ENCODE data around the gene PLCB1.
"Not testable (repeated sequence)": the region's sequence is repeated elsewhere in the genome, so short reads cannot be mapped to it uniquely, and the experiment has no call there.

Gene PLCB1

GRCh38 chr20:8589956-8590355 is 457.9 kb downstream of the PLCB1 start:
- TF ChIP-seq POLR2A (IDR thresholded peaks at IDR 0.05; ENCODE audit: low read length) (no peak), GATA1 (IDR thresholded peaks at IDR 0.05; ENCODE audit: low read depth, low read length) (no peak)
- DNase-seq: no peak

DNA sequence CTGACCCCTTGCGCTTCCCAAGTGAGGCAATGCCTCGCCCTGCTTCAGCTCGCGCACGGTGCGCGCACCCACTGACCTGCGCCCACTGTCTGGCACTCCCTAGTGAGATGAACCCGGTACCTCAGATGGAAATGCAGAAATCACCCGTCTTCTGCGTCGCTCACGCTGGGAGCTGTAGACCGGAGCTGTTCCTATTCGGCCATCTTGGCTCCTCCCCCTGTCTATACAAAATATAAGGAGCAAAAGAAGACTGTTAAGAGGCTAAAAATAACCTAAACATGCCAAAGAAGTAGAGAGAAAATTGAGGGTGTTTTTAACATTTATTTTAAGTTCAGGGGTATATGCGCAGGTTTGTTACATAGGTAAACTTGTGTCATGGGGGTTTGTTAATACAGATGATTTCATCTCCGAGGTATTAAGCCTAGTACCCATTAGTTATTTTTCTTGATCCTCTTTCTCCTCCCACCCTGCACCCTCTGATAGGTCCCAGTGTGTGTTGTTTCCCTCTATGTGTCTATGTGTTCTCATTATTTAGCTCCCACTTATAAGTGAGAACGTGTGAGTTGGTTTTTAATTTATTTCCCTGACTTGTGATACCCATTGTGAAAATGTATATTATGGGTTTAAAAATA is 469.0 kb downstream of the PLCB1 start:
- not testable (repeated sequence) for DNase-seq

GRCh38 chr20:8601542-8601912 is 469.5 kb downstream of the PLCB1 start:
- DNase-seq: no peak
- TF ChIP-seq GATA1 (IDR thresholded peaks at IDR 0.05; ENCODE audit: low read depth, low read length) (no peak), POLR2A (IDR thresholded peaks at IDR 0.05; ENCODE audit: low read length) (no peak)

GRCh38 chr20:8602389-8603116 is 470.5 kb downstream of the PLCB1 start:
- TF ChIP-seq GATA1 (IDR thresholded peaks at IDR 0.05; ENCODE audit: low read depth, low read length): no peak
- no peak for TF ChIP-seq POLR2A (IDR thresholded peaks at IDR 0.05; ENCODE audit: low read length)
- DNase-seq: no peak

DNA sequence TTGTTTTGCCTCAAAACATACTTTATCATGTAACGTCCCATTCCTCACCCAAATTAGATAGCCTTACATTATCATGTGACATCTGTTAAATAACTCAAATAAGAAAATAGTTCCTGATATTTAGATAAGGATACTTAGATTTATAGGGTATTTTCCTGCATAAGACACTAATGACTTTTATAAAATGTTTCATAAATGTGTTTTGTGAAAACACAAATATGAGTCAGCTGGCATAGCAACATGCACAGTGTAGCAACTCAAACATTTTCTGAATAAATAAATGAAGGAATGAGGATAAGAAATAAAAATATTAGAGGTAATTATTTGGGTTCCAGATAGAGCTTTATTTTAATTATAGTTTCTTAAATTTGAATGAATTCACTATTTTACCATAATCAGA is 476.4 kb downstream of the PLCB1 start:
- no peak for TF ChIP-seq POLR2A (IDR thresholded peaks at IDR 0.05; ENCODE audit: low read length)
- TF ChIP-seq GATA1 (IDR thresholded peaks at IDR 0.05; ENCODE audit: low read depth, low read length): no peak
- DNase-seq: no peak

DNA sequence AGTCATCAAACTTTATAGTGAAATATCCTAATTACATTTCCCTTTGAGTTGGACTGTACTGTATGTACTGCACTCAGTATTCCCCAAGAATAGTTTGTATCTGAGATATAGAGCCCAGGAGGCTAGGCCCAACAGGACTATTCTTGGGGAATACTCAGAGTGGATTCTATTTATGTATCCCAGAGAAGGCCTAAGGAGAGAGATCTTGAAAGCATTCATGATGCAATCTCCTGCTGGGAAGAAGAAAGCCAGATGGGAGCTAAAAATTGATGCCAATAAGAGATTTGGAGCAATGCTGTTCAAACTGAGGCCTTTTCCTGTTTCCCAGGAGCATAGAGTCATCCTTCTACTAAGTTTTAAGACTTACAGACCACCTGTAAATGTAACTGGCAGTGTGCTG is 484.7 kb downstream of the PLCB1 start:
- DNase-seq: no peak
- TF ChIP-seq POLR2A (IDR thresholded peaks at IDR 0.05; ENCODE audit: low read length) (no peak), GATA1 (IDR thresholded peaks at IDR 0.05; ENCODE audit: low read depth, low read length) (no peak)

GRCh38 chr20:8621001-8621400 is 488.9 kb downstream of the PLCB1 start:
- DNase-seq: no peak
- no peak for TF ChIP-seq POLR2A (IDR thresholded peaks at IDR 0.05; ENCODE audit: low read length)
- no peak for TF ChIP-seq GATA1 (IDR thresholded peaks at IDR 0.05; ENCODE audit: low read depth, low read length)

- TF ChIP-seq POLR2A (IDR thresholded peaks at IDR 0.05; ENCODE audit: low read length): no peak
- TF ChIP-seq GATA1 (IDR thresholded peaks at IDR 0.05; ENCODE audit: low read depth, low read length): no peak
- no peak for DNase-seq
These were observed 492.0 kb downstream of the PLCB1 start for GRCh38 chr20:8624046-8624445.

DNA sequence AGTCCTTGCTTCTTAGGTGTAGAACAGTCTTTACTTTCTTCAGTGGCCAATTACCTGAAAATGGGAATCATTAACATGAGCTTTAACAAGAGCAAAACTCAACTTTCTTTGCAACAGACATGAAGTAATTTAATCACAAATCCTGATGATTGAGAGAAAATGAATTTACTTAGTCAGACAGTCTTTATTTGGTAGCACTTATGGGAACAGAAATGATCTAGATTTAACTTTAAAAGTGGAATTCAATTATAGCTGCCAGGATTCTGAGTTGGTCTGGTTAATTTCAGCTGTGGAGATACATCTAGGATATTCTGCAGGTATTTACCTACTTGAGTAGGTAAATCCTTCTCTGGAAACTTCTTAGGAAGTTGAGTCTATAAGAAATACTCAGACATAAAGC is 492.6 kb downstream of the PLCB1 start:
- no peak for DNase-seq
- TF ChIP-seq GATA1 (IDR thresholded peaks at IDR 0.05; ENCODE audit: low read depth, low read length): no peak
- TF ChIP-seq POLR2A (IDR thresholded peaks at IDR 0.05; ENCODE audit: low read length): no peak

DNA sequence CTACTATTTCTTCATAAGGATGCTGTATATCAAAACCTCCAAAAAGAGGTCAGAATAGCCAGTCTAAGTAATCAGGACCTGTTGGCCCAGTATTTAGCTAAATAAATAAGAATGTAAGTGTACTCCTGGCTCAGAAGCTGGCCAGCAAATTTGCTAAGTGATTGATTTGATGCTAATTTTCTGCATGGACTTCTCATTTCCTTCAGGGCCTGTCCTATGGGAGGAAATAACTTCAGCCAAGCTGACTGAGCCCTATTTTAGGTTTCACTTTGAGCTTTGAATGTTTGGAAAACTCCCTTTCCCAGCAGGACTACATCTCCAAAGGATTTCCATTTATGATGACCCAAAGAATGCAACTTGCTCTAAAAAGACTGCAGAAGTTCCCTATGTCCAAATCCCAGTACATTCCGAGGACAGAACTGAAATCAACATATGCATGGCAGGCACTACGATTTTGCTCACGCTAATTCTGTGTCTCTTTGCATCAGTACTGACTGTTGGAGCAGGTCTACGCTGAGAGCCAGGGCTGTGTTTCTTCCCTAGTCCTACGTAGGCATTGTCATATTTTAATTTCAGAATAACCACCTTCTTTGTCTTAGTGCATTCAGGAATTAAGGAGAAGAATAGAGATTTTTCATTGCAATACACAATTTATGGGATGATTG is 495.4 kb downstream of the PLCB1 start:
- no peak for DNase-seq
- no peak for TF ChIP-seq POLR2A (IDR thresholded peaks at IDR 0.05; ENCODE audit: low read length)
- no peak for TF ChIP-seq GATA1 (IDR thresholded peaks at IDR 0.05; ENCODE audit: low read depth, low read length)

DNA sequence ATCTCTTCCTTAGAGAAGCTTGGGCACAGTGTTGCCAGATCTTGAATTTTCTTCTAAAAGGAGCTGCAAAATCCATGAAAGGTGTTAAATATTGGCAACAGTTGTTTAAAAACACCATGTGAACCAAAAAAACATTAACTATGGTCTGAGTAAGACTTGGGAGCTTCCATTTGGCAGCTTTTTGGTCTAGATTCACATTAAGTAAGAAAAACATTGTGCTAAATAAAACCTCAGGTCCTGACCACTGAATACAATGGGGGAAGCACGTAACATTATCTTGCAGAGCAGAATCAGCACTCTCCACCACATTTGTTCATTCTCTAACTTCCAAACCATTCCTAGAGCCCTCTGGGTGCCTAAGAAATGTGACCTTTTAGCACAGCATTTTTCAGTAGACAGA is 499.2 kb downstream of the PLCB1 start:
- no peak for DNase-seq

GRCh38 chr20:8633366-8633765 is 501.3 kb downstream of the PLCB1 start:
- no peak for DNase-seq

More for the DNA sequence above, 499.2 kb downstream of the PLCB1 start:
- TF ChIP-seq POLR2A (IDR thresholded peaks at IDR 0.05; ENCODE audit: low read length) (no peak), GATA1 (IDR thresholded peaks at IDR 0.05; ENCODE audit: low read depth, low read length) (no peak)

DNA sequence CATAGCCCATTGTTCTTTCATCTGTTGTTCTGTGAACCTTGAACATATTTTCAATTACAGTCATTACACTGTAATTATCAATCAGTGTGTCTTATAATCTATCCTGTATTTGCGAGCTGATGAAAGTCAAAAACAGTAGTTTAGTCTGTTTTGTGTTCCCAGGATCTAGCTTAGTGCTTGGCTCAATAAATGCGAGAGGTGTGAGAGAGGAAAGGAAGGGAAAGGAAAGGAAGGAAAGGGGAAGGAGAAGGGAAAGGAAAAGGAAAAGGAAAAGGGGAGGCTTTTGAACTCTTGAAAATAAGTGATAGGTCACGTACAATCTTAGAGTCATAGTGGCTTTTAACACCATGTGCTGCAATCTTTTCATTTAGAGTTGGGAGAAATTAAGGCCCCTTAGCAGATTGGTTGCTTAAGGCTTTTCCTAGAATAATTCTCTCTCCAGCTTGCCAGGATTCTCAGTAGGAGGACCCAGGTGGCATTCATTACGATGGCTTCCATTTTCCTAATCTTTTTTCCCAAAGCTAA is 503.0 kb downstream of the PLCB1 start:
- no peak for DNase-seq
- TF ChIP-seq POLR2A (IDR thresholded peaks at IDR 0.05; ENCODE audit: low read length) (no peak), GATA1 (IDR thresholded peaks at IDR 0.05; ENCODE audit: low read depth, low read length) (no peak)

More at GRCh38 chr20:8633366-8633765, 501.3 kb downstream of the PLCB1 start:
- no peak for TF ChIP-seq POLR2A (IDR thresholded peaks at IDR 0.05; ENCODE audit: low read length)
- TF ChIP-seq GATA1 (IDR thresholded peaks at IDR 0.05; ENCODE audit: low read depth, low read length): no peak

DNA sequence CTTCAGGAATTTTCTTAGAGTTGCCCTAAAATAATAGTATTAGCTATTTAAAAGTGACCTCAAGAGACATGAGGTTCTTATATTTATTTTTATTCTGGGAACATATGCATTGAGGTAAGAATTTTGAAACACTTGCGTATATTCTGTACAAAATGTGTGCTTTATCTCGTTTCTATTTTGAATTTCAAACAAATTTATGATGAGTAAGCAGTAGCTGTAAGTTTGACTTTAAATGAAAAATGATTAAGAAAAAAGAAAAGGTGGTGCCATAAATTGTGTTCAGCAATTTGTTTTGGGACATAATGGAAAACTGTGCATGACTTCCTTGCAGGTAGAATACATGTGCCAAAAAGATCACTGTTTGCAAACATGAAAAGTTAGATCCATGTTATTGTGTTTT is 503.8 kb downstream of the PLCB1 start:
- TF ChIP-seq GATA1 (IDR thresholded peaks at IDR 0.05; ENCODE audit: low read depth, low read length): no peak
- no peak for TF ChIP-seq POLR2A (IDR thresholded peaks at IDR 0.05; ENCODE audit: low read length)
- DNase-seq: no peak
